GM12864 (cell line): Measurements from ENCODE around the gene HS3ST3A1.
"Not testable (repeated sequence)": the region's sequence is repeated elsewhere in the genome, so short reads cannot be mapped to it uniquely, and the experiment has no call there.

ENCODE experiments used
- DNase-seq: peaks from one replicate; pipeline ENCODE4 v3.0.0-alpha.2; 2011; ENCODE audit warnings: low read depth
- H3K4me3 ChIP-seq: 2 replicates; pipeline ENCODE4 v1.5.1; 2011; ENCODE audit warnings: mild to moderate bottlenecking, low read depth, low read length, control low read depth
- TF ChIP-seq, protein P1 (sequence below): IDR thresholded peaks from 2 replicates; pipeline ENCODE4 v1.5.1; 2011; ENCODE audit warnings: low read depth, mild to moderate bottlenecking, moderate library complexity, low read length, control low read depth, inconsistent platforms; ENCODE audit errors: missing control alignments

The HS3ST3A1 gene

DNA sequence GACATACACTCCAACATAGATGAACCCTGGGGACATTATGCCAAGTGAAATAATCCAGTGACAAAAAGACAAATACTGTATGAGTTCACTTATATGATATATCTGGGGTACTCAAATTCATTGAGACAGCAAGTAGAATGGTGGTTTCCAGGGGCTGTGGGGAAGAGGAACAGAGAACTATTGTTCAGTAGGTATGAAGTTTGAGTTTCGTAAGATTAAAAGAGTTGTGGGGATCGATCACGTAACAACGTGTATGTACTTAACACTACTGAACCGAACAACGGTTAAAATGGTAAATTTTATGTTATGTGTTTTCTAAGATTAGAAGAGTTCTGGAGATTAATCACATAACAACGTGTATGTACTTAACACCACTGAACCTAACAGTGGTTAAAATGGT is 100.8 kb downstream of the HS3ST3A1 start:
- no peak overlapping the region for H3K4me3 ChIP-seq

DNA sequence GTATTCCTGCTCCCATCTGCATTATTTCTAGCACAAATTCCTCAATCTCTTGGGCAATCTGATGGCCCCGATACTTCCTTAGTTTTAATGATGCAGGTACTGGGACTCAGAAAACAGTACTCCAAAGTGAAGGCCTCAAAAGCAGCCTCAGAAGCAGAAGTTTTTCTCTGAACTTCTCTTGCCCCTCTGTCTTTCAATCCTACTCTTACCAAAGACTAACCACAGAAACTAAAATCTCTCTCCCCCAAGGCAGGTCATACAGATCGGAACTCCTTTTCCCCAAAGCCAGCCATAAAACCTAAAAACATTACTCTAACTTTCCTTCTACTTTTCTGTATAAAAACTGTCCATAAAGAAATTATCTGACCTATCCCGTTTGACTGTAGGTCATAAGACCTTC is 103.5 kb downstream of the HS3ST3A1 start:
- TF ChIP-seq, protein P1, sequence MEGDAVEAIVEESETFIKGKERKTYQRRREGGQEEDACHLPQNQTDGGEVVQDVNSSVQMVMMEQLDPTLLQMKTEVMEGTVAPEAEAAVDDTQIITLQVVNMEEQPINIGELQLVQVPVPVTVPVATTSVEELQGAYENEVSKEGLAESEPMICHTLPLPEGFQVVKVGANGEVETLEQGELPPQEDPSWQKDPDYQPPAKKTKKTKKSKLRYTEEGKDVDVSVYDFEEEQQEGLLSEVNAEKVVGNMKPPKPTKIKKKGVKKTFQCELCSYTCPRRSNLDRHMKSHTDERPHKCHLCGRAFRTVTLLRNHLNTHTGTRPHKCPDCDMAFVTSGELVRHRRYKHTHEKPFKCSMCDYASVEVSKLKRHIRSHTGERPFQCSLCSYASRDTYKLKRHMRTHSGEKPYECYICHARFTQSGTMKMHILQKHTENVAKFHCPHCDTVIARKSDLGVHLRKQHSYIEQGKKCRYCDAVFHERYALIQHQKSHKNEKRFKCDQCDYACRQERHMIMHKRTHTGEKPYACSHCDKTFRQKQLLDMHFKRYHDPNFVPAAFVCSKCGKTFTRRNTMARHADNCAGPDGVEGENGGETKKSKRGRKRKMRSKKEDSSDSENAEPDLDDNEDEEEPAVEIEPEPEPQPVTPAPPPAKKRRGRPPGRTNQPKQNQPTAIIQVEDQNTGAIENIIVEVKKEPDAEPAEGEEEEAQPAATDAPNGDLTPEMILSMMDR, result no peak
- no peak for DNase-seq

More for the DNA sequence above, 100.8 kb downstream of the HS3ST3A1 start:
- no peak for DNase-seq
- TF ChIP-seq, protein P1, result no peak

DNA sequence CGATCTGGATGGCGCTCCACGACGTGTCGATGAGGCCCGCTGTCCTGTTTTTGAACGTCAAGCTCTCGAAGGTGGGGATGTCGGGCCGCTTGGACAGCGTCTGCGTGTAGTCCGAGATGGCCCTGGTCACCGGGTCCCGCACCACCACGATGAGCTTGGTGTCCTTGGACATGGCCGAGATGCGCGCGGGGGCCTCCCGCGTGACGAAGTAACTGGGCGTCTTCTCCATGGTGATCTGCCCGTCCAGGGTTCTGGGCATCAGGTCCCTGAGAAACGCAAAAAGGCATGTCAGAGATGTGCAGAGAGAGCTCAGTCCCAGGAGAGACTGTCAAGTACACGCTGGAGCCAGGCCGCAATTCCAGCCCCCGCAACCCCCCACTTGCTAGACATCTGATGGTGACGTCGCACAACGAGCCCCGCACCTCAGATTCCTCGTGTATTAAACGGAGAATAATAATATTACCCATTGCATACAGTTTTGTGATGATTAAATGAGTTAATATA is 105.1 kb downstream of the HS3ST3A1 start:
- not testable (repeated sequence) for DNase-seq, H3K4me3 ChIP-seq

More for the DNA sequence above, 103.5 kb downstream of the HS3ST3A1 start:
- H3K4me3 ChIP-seq, result no peak overlapping the region

DNA sequence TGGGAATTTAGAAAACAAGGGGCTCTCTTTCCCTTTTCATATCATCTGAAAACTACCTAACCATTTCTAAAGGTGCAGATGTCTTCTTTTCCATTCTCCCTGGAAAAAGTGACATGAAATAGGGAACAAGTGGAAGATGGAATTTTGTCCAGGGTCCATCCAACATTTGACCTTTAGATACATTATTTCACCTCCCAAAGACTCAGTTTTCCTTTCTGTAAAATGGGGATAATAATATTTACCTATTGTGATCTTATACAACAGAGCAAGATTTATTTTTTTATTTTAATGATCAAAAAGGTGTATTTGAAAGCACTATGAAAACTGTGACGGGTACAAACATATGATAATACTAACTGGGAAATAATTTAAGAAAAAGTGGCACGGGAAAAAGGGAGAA is 106.3 kb downstream of the HS3ST3A1 start:
- H3K4me3 ChIP-seq, result no peak overlapping the region
- TF ChIP-seq, protein P1, result no peak
- no peak for DNase-seq

DNA sequence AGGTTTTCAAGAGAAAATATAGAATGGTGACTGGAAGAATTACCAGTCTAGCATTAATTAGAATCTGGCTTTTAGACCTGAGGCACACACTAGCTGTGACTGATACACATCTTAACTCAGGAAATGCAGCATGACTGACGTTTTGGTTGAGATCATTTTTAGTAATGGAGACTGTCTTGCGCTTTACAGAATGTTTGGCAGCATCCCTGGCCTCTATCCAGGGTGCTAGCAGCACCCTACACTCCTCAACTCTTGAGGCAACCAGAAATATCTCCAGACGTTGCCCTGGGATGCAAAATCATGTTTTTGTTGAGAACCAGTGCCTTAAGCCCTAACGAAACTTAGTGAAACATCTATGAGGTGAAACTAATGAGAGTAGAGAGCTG is 109.0 kb downstream of the HS3ST3A1 start:
- no peak overlapping the region for H3K4me3 ChIP-seq
- no peak for DNase-seq
- TF ChIP-seq, protein P1, result no peak

DNA sequence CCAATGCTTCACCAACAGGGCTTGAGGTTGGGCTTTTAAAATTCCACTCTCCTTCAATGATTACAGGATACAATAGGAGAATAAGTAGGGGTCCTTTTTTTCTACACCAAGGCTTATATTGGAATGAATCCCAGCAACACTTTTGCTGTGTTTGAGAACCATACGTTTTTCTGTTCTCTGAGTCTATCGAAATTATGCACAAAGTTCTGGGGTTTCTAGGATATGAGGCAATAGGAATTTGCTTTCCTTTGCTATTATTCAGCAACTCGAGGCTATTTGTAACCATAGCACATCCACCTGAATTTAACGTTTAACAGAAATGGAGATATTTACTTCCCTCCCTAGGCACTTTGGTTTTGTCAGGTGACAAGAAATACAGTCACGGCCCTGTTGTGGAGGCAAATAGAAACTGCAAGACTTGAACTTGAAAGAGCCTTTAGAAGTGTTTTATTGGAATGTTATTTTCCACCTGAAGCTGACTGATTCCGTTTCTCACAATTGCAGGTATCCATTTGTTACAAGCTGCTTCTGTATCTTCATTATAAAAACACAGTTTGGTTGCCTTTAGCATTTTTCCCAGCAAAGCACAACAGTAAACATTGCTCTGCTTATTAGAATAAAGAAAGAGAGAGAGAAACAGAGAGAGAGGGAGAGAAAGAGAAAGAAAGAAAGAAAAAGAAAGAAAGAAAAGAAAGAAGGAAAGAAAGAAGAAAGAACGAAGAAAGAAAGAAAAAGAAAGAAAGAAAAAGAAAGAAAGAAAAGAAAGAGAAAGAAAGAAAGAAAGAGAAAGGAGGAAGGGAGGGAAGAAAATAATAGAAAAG is 109.6 kb downstream of the HS3ST3A1 start:
- no peak for DNase-seq
- no peak overlapping the region for H3K4me3 ChIP-seq
- TF ChIP-seq, protein P1, result no peak

GRCh38 chr17:13491491-13491890 is 110.2 kb downstream of the HS3ST3A1 start:
- H3K4me3 ChIP-seq, result no peak overlapping the region
- TF ChIP-seq, protein P1, result no peak
- no peak for DNase-seq
